GM12801 (cell line): ENCODE results near the gene MAD1L1.

Experiments used
- CTCF ChIP-seq: IDR thresholded peaks from one replicate; pipeline ENCODE4 v1.5.1; 2011; ENCODE audit warnings: control low read depth; ENCODE audit not compliant: insufficient read length; ENCODE audit errors: extremely low read depth

The MAD1L1 gene

DNA sequence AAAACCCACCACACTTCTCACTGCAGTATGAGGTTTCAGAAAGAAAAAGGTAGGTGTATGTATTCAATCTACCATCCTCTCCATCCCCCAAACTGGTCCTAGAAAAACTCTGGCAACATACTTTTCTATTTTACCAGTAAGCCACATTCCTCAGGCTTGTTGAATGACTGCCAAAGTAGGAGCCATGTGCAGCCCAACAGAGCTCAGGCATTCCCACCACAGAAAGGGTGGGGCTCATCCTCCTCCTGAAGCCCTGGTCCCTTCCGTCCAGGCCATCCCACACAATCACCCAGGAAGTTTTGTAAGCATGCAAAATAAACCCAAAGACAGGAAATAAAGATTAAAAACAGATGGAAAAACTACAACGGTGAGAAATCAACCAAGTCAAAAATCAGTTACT, 57.2 kb downstream of the MAD1L1 start:
- TF ChIP-seq CTCF, result no peak

- no peak for TF ChIP-seq CTCF
Measured at GRCh38 chr7:2175091-2175490, 57.7 kb downstream of the MAD1L1 start.

DNA sequence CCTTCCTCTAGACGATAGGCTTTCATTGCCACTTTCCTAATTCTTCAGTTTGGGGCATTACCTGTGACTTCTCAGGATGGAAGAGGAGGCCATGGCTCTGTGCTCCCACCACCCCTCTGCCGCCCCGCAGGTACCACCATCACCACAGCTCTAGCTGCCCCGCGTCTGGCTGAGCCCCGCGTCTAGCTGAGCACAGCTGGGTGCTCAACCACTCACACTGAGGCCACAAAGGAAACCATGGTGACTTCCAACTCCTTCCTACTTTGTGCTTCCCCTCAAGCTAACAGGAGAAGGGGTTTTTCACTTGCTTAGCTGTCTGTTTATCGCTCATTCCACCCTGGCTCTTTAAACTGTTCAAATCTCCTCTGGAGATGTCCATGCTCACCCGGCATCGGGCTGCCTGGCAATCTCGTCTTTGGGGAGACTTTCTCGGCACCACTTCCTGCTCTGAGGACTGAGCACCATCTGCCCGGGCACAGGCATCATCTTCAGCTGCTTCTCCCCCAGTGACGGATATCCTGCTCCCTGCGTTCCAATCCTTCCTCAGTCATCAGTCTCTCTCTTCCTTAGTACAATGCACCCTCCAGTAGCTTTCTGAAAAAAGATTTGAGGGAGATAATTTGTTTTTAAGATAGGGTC, 59.4 kb downstream of the MAD1L1 start:
- no peak for TF ChIP-seq CTCF

DNA sequence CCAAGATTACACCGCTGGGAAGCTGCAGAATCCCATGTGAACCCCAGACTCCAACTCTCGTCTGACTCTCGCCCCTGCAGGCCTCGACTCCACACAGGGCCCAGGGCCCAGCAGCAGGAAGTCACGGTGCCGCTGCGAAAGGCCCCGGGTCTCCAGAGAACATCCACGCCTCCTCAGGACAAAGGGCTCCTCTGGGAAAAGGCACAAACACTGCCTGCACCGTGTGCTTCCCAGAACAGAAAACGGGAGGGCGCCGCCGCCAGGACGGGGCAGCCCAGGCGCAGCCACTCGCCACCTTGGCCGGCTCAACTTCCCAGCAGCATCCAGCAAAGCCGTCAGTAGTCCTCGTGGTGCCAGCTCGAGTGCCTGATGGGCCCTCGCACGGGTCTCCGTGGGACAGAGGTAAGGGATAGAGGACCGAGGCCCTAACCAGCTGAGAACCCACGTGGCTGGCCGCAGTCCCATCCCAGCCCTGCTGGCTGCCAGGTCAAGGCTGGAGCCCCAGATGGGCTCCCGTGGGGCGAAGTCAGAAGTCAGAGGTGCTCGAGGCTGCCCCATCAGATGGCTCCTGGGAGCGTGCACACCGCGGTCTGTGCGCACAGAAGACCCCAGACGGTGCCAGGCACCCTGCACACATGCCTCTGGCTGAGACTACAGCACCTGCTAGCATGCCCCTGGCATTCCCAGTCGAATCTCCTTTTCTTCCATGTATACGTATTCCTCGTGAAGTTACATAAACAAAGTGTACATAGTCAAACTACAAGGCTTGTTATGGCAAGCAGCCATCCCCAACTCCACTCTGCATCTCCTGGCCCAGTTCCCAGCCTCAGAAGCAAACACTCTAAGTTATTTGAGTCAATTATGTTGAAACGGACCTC, 60.2 kb downstream of the MAD1L1 start:
- TF ChIP-seq CTCF, result no peak

DNA sequence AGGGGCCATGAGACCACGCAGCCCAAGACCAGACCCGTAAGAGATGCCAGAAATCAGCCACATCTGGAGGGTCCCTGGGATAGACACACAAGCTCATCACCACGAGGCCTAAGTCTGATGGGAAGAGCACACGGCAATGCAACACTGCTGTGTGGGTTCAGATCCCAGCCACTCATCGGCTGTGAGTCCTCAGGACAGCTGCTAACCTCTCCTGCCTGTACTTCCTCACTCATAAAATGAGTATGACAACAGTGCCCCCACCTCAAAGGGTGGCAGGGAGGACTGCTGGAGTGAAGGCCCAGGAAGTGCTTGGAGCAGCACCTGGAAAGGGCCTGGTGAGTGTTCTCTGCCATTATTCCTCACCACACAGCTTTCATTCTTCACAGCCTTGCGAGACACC, 60.9 kb downstream of the MAD1L1 start:
- TF ChIP-seq CTCF, result no peak

- TF ChIP-seq CTCF, result no peak
Measured at GRCh38 chr7:2170576-2171521, 61.9 kb downstream of the MAD1L1 start.
